GM12878 (cell line): ENCODE data around the gene PAX3. TPM values are rescaled to one million over a fixed set of nuclear protein-coding genes. Genes with fewer than 3 reads are reported as not detected.

ENCODE experiments used
- ATAC-seq: fragments of 200-7000 bp; cut with Tn5 transposase; 3 replicates; pipeline ENCODE4 v1.9.1; 2020; ENCODE audit warnings: mild to moderate bottlenecking, moderate library complexity
- BruUV-seq: library from RNA; stranded (reverse); fragments of 400-500 nt; replicated peaks from 2 replicates; lab custom pipeline; 2021; lab: Mats Ljungman, UMichigan
- CTCF ChIA-PET: fragments of 300-600 bp; sonication (Branson Sonifier 250); formaldehyde crosslinking; extraction: SDS; loops from one replicate; lab custom pipeline; 2021; ENCODE audit warnings: inconsistent platforms; lab: Yijun Ruan, JAX
- POLR2A ChIA-PET: fragments of 350-600 bp; formaldehyde crosslinking; extraction: SDS; loops from one replicate; lab custom pipeline; 2021; ENCODE audit warnings: inconsistent platforms; lab: Charles Lee
- RAD21 ChIA-PET: fragments of 300-600 bp; sonication (Branson Sonifier 250); formaldehyde crosslinking; loops from one replicate; lab custom pipeline; 2023; ENCODE audit warnings: antibody characterized with exemption; ENCODE audit not compliant: unreplicated experiment; lab: Charles Lee
- SMC1A ChIA-PET: fragments of 300-600 bp; sonication (Branson Sonifier 250); formaldehyde crosslinking; loops from one replicate; lab custom pipeline; 2023; ENCODE audit not compliant: unreplicated experiment, uncharacterized antibody; lab: Charles Lee
- DNase-seq: peaks from one replicate; pipeline ENCODE4 v3.0.0-alpha.2; 2011; ENCODE audit warnings: low read depth, low spot score
- FAIRE-seq: peaks from 3 replicates; lab custom pipeline; 2011; peaks lifted over from hg19 to GRCh38; lab: Jason Lieb, UNC
- H2AFZ ChIP-seq: 2 replicates; pipeline ENCODE4 v1.6.0; 2011; ENCODE audit warnings: low read depth, low read length, control low read depth; ENCODE audit not compliant: control insufficient read depth
- H3K27ac ChIP-seq: 2 replicates; pipeline ENCODE4 v1.5.1; 2011; ENCODE audit warnings: control low read depth; ENCODE audit not compliant: control insufficient read depth, insufficient read depth
- H3K27me3 ChIP-seq, 2 experiments: replicated peaks in 1 of 2; 2 replicates each; pipeline versions ENCODE4 v1.6.0 to v1.6.1; 2011; ENCODE audit warnings: low read length in 1 of 2; ENCODE audit not compliant: control insufficient read depth in 2 of 2, insufficient read depth in 2 of 2
- H3K36me3 ChIP-seq, 2 experiments: 2 replicates each; pipeline ENCODE4 v1.5.1; 2011; ENCODE audit warnings: low read length in 1 of 2; ENCODE audit not compliant: control insufficient read depth in 2 of 2, insufficient read depth in 2 of 2
- H3K4me1 ChIP-seq: 2 replicates; pipeline ENCODE4 v1.6.1; 2011; ENCODE audit warnings: mild to moderate bottlenecking, low read length, moderate library complexity, mixed read lengths; ENCODE audit not compliant: control insufficient read depth, insufficient read depth
- H3K4me2 ChIP-seq: 2 replicates; pipeline ENCODE4 v1.6.0; 2011; ENCODE audit warnings: control low read depth; ENCODE audit not compliant: control insufficient read depth, insufficient read depth
- H3K4me3 ChIP-seq: fragments of 200-600 bp; sonication (generic); 2 replicates; pipeline ENCODE4 v1.5.1; 2016
- H3K79me2 ChIP-seq: 2 replicates; pipeline ENCODE4 v1.6.0; 2011; ENCODE audit warnings: low read length; ENCODE audit not compliant: control insufficient read depth, insufficient read depth
- H3K9ac ChIP-seq: 2 replicates; pipeline ENCODE4 v1.8.0; 2011; ENCODE audit warnings: low read length, control low read depth, mixed read lengths; ENCODE audit not compliant: control insufficient read depth, insufficient read depth
- H3K9me3 ChIP-seq: replicated peaks from 3 replicates; pipeline ENCODE4 v1.5.1; 2011; ENCODE audit warnings: mild to moderate bottlenecking, low read length; ENCODE audit not compliant: control insufficient read depth, insufficient read depth
- H4K20me1 ChIP-seq: 2 replicates; pipeline ENCODE4 v1.6.0; 2011; ENCODE audit not compliant: control insufficient read depth, insufficient read depth
- BCL11A ChIP-seq: IDR thresholded peaks from 2 replicates; pipeline ENCODE4 v1.6.1; 2011; ENCODE audit warnings: low read depth, low read length
- CBX5 ChIP-seq: sonication (generic); IDR thresholded peaks from 2 replicates; pipeline ENCODE4 v1.6.1; 2016; ENCODE audit warnings: low read depth, moderate library complexity, mild to moderate bottlenecking, inconsistent platforms
- ETV6 ChIP-seq, 2 experiments: fragments of 450-650 bp in 1 of 2; IDR thresholded peaks in 1 of 2; conservative IDR thresholded peaks in 1 of 2; 2 replicates each; pipeline ENCODE4 v1.6.1; 2014; ENCODE audit warnings: antibody characterized with exemption in 1 of 2, borderline replicate concordance in 1 of 2, low read depth in 1 of 2, mild to moderate bottlenecking in 1 of 2, moderate library complexity in 1 of 2
- NFYA ChIP-seq: IDR thresholded peaks from 2 replicates; pipeline ENCODE4 v1.6.1; 2011; ENCODE audit warnings: low read depth, mild to moderate bottlenecking, low read length, improper control_type of control experiment, borderline replicate concordance
- NRF1 ChIP-seq: conservative IDR thresholded peaks from 2 replicates; pipeline ENCODE4 v1.6.1; 2011; ENCODE audit warnings: mild to moderate bottlenecking, low read depth, low read length, improper control_type of control experiment
- RAD51 ChIP-seq: fragments of 450-650 bp; IDR thresholded peaks from 2 replicates; pipeline ENCODE4 v1.6.1; 2016; ENCODE audit warnings: moderate library complexity, mild to moderate bottlenecking, inconsistent platforms
- TCF3 ChIP-seq: IDR thresholded peaks from 2 replicates; pipeline ENCODE4 v1.6.1; 2012; ENCODE audit warnings: low read depth, mild to moderate bottlenecking, low read length, borderline replicate concordance; ENCODE audit not compliant: insufficient read depth
- WGBS: methylation state at CpG from one replicate; pipeline ENCODE4 v1.1.6; 2016; ENCODE audit warnings: low lambda C conversion rate; ENCODE audit not compliant: insufficient replicate concordance, insufficient coverage; ENCODE audit errors: missing lambda C conversion rate; 5-methylcytosine and 5-hydroxymethylcytosine counted together
- in situ Hi-C: fragments of 300-500 bp; cut with MboI; formaldehyde crosslinking; loops from 9 replicates; pipeline ENCODE4 v1.14.3; 2018; ENCODE audit warnings: mixed read lengths
- intact Hi-C: fragments of 100-400 bp; cut with micrococcal nuclease; formaldehyde crosslinking; loops from one replicate; pipeline ENCODE4 v1.14.2; 2022; ENCODE audit not compliant: unreplicated experiment
- polyA plus RNA-seq, 11 experiments: library from polyadenylated mRNA; depleted of rRNA in 4 of 11; unstranded in 6 of 11; stranded (reverse) in 5 of 11; fragments of >200 nt; fragmentation: Nextera tagmentation in 4 of 11; fragmentation: Illumina TruSeq in 1 of 11; extraction: Ambion mirVana in 4 of 11; extraction: Trizol in 1 of 11; gene quantifications; 1 replicate in 1 of 11; 2 replicates in 10 of 11; pipeline versions ENCODE4 v1.2.1 to v1.2.3, GENCODE V29; 2011 to 2016; ENCODE audit warnings: inconsistent platforms in 2 of 11, missing spikeins in 2 of 11, low read depth in 1 of 11
- total RNA-seq, 4 experiments: library from RNA; depleted of rRNA in 3 of 4; stranded (reverse); fragments of >200 nt in 3 of 4; fragmentation: Illumina TruSeq in 1 of 4; extraction: Trizol in 1 of 4; gene quantifications; 2 replicates each; pipeline versions ENCODE4 v1.2.1 to v1.2.3, GENCODE V29; 2013 to 2021
- TF ChIP-seq, protein P1 (sequence below): IDR thresholded peaks from 2 replicates; pipeline ENCODE4 v1.6.1; 2012; ENCODE audit warnings: low read length, inconsistent platforms
- TF ChIP-seq, protein P2 (sequence below): IDR thresholded peaks from 2 replicates; pipeline ENCODE4 v1.6.1; 2012; ENCODE audit warnings: low read depth, low read length, improper control_type of control experiment
- TF ChIP-seq, protein P3 (sequence below): IDR thresholded peaks from 2 replicates; pipeline ENCODE4 v1.6.1; 2011; ENCODE audit warnings: borderline replicate concordance, low read depth, mild to moderate bottlenecking, moderate library complexity, mixed read lengths, low read length; ENCODE audit not compliant: insufficient read depth; ENCODE audit errors: extremely low read length
- TF ChIP-seq, protein P4 (sequence below): IDR thresholded peaks from 2 replicates; pipeline ENCODE4 v1.6.1; 2011; ENCODE audit warnings: mild to moderate bottlenecking, low read depth, low read length, moderate library complexity; ENCODE audit not compliant: insufficient replicate concordance
- TF ChIP-seq, protein P5 (sequence below): IDR thresholded peaks from 2 replicates; pipeline ENCODE4 v1.6.1; 2011; ENCODE audit warnings: borderline replicate concordance, low read depth, mild to moderate bottlenecking, moderate library complexity, low read length; ENCODE audit not compliant: insufficient read depth, poor library complexity, severe bottlenecking

Gene PAX3
- total and polyA plus RNA-seq, 10 of the 15 experiments (the other 5 are each of a cell fraction or from before 2014, with no cell fraction given), result not detected

DNA sequence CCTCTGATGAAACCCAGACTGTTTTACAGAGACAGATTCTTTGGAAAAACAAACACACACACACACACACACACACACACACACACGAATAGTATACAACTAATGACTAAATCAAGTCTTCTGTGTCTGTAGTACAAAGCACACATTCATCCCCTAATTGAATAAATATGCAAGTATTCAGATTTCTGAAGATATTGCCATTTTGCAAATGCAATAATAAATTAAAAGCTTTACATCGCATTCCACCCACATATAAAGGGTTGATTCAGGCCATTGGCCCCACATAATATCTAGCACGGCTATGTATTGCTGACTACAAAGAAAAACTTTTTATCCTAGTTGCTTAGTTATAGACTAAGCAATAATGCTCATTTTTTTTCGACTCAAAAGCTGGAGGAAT is 86.2 kb downstream of the PAX3 start (continued):
- no peak for TF ChIP-seq BCL11A
- TF ChIP-seq, protein P1, sequence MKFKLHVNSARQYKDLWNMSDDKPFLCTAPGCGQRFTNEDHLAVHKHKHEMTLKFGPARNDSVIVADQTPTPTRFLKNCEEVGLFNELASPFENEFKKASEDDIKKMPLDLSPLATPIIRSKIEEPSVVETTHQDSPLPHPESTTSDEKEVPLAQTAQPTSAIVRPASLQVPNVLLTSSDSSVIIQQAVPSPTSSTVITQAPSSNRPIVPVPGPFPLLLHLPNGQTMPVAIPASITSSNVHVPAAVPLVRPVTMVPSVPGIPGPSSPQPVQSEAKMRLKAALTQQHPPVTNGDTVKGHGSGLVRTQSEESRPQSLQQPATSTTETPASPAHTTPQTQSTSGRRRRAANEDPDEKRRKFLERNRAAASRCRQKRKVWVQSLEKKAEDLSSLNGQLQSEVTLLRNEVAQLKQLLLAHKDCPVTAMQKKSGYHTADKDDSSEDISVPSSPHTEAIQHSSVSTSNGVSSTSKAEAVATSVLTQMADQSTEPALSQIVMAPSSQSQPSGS, result no peak

DNA sequence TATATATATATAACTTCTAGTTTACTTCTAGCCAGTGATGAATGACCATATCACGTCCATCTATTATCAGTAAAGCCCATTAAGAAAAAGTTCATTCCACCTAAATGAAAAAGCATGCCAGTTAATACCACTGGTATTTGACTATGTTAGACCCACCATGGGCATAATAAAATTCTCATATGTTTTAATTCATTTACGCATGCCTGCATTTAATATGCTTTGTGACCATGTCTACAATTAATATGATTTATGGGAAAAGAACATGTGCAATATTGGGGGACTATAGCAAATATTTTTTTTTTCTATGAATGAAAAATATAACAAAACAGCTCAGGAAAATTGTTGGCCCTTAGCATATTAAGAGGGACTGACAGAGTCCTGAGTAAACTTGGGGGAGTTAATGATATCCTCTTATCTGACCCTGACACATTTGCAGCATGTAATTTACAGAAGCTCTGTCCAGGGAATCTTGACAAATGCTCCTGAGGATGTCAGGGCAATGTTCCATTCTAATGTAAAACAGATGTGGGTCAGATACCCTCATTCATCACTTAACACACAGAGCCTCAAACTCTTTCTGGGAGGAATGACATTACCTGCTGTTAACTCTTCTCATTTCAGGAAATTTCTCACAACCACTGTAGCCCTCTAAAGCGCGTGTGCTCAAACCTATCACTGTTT is 90.6 kb downstream of the PAX3 start:
- in situ Hi-C loops, result no loop called here
- BruUV-seq, result no TSS peak
- ATAC-seq, result no peak

More for the DNA sequence above, 90.6 kb downstream of the PAX3 start:
- Histone ChIP-seq H3K4me1 (no peaks in the 10 kb centered on the region), H3K9me3 (no peaks in the 10 kb centered on the region), H3K27me3 (no peaks in the 10 kb centered on the region), H3K27ac (no peak overlapping the region), H3K36me3 (no peaks in the 10 kb centered on the region), H3K4me3 (no peak overlapping the region), H2AFZ (no peak overlapping the region)
- no peak for FAIRE-seq
- ChIA-PET CTCF (no interaction called here), RAD21 (no interaction called here), POLR2A (interaction anchor here (0.6 kb wide), 1 partner anchor 441 kb away, joined by 6 read pairs; no protein-coding TSS in a partner anchor)
- no peak for DNase-seq
- TF ChIP-seq, protein P2, sequence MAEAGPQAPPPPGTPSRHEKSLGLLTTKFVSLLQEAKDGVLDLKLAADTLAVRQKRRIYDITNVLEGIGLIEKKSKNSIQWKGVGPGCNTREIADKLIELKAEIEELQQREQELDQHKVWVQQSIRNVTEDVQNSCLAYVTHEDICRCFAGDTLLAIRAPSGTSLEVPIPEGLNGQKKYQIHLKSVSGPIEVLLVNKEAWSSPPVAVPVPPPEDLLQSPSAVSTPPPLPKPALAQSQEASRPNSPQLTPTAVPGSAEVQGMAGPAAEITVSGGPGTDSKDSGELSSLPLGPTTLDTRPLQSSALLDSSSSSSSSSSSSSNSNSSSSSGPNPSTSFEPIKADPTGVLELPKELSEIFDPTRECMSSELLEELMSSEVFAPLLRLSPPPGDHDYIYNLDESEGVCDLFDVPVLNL, result no peak
- TF ChIP-seq CBX5 (no peak), NFYA (no peak), RAD51 (no peak), ETV6 (conservative IDR thresholded peaks at IDR 0.05 in 1 of 2, IDR thresholded peaks at IDR 0.05 in 1 of 2; ENCODE audit: borderline replicate concordance in 1 of 2, low read depth in 1 of 2) (no peak), TCF3 (no peak), NRF1 (no peak)
- TF ChIP-seq, protein P3, sequence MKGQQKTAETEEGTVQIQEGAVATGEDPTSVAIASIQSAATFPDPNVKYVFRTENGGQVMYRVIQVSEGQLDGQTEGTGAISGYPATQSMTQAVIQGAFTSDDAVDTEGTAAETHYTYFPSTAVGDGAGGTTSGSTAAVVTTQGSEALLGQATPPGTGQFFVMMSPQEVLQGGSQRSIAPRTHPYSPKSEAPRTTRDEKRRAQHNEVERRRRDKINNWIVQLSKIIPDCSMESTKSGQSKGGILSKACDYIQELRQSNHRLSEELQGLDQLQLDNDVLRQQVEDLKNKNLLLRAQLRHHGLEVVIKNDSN, result no peak
- TF ChIP-seq, protein P4, sequence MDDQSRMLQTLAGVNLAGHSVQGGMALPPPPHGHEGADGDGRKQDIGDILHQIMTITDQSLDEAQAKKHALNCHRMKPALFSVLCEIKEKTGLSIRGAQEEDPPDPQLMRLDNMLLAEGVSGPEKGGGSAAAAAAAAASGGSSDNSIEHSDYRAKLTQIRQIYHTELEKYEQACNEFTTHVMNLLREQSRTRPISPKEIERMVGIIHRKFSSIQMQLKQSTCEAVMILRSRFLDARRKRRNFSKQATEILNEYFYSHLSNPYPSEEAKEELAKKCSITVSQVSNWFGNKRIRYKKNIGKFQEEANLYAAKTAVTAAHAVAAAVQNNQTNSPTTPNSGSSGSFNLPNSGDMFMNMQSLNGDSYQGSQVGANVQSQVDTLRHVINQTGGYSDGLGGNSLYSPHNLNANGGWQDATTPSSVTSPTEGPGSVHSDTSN, result no peak
- TF ChIP-seq, protein P1, result no peak
- TF ChIP-seq, protein P5, sequence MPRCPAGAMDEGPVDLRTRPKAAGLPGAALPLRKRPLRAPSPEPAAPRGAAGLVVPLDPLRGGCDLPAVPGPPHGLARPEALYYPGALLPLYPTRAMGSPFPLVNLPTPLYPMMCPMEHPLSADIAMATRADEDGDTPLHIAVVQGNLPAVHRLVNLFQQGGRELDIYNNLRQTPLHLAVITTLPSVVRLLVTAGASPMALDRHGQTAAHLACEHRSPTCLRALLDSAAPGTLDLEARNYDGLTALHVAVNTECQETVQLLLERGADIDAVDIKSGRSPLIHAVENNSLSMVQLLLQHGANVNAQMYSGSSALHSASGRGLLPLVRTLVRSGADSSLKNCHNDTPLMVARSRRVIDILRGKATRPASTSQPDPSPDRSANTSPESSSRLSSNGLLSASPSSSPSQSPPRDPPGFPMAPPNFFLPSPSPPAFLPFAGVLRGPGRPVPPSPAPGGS, result no peak
- TF ChIP-seq, all 136 proteins: peak for 0
- Histone ChIP-seq H4K20me1 (no peaks in the 10 kb centered on the region), H3K79me2 (no peaks in the 10 kb centered on the region), H3K9ac (no peak overlapping the region), H3K4me2 (no peak overlapping the region)
- 54% methylated on average over 4 of the region's 4 CpGs for WGBS
- intact Hi-C loops, result no loop called here
- SMC1A ChIA-PET, result no interaction called here
